ENCODE measurements around the gene PDLIM1. TPM values are rescaled to one million over a fixed set of nuclear protein-coding genes. Genes with fewer than 3 reads are reported as not detected.

Gene PDLIM1
- total RNA-seq, 1 experiment from 2014 or later, result 115 TPM

DNA sequence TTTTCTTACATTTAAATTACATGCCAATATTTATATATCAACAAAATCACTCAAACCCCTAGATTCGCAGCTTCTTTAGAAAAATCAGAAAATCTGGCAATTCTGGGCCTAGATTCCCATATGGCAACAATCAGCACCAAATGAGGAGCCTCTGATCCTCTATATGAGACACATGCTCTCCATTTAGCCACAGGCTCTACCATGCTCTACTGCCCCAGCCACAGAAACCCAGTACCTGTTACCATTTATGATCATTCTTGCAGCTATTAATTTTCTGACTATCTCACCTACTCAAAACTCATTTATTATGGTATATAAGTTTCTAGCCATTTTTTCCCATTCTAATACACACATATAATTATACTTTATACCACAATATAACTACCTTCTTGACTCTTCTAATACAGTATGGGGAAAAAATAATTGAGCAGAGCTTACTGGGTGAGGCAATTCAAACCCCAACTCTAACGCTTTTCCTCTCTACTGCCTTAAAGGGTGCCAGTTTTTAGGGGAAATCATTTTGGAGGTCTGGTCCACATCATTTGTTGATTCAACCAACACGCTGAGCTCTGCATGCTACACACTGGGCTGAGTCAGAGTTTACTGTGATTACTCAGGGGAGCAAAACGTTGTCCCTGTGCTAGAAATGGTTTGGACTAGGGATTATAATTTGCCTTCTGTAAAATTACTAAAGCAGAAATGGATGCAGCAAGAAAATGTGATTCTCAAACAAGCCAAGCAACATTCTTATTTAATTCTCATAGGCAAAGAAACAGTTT is 11.6 kb downstream of the PDLIM1 start:
- Histone ChIP-seq H3K23me2 (ENCODE audit: insufficient read length, low read depth, low read length, poor library complexity, severe bottlenecking) (no peaks in the 10 kb centered on the region), H2BK20ac (ENCODE audit: low read depth, low read length, poor library complexity, severe bottlenecking) (no peak overlapping the region), H3K14ac (ENCODE audit: insufficient read depth, low read length) (no peak overlapping the region), H3K9ac (ENCODE audit: extremely low read depth, insufficient read length, low read length) (no peak overlapping the region), H3T11ph (ENCODE audit: low read length) (no peak overlapping the region), H3K4me2 (ENCODE audit: insufficient read depth, insufficient read length, low read length) (no peak overlapping the region), H3K23ac (ENCODE audit: insufficient read length, low read depth, low read length) (no peak overlapping the region), H2BK15ac (ENCODE audit: low read depth, low read length) (no peak overlapping the region), H3K4me1 (ENCODE audit: insufficient read depth, low read length) (peaks cover 7% of the 10 kb centered on the region; the same call in 1 of the 2 replicates), H3K27me3 (ENCODE audit: insufficient read depth, low read length) (no peaks in the 10 kb centered on the region), H2BK120ac (ENCODE audit: low read depth, low read length, poor library complexity, severe bottlenecking) (no peak overlapping the region), H2BK5ac (ENCODE audit: insufficient read length, low read length) (no peak overlapping the region), H2AK5ac (ENCODE audit: insufficient read length, low read length) (no peak overlapping the region), H4K20me1 (ENCODE audit: control insufficient read depth, insufficient read depth, insufficient read length) (no peaks in the 10 kb centered on the region), H4K91ac (ENCODE audit: insufficient read length, low read depth, low read length) (no peak overlapping the region), H3K56ac (ENCODE audit: insufficient read length, low read depth, low read length) (no peak overlapping the region), H2AFZ (ENCODE audit: low read length) (no peak overlapping the region), H3K79me2 (ENCODE audit: insufficient read depth, low read length) (peaks cover 26% of the 10 kb centered on the region; the same call in 1 of the 2 replicates), H3K27ac (ENCODE audit: insufficient read length, low read depth, low read length) (no peak overlapping the region), H3K4ac (ENCODE audit: low read depth, low read length) (no peak overlapping the region), H3K9me3 (ENCODE audit: control insufficient read depth, low read depth, low read length) (no peaks in the 10 kb centered on the region), H4K8ac (replicated peaks; ENCODE audit: insufficient read length, low read depth, low read length) (no peak overlapping the region), H4K5ac (ENCODE audit: insufficient read length, low read depth, low read length) (no peak overlapping the region), H2BK12ac (ENCODE audit: insufficient read length, low read depth, low read length) (no peak overlapping the region), H3K79me1 (ENCODE audit: insufficient read depth, low read depth, low read length, poor library complexity, severe bottlenecking) (peaks cover 4% of the 10 kb centered on the region), H3K18ac (ENCODE audit: insufficient read length, low read depth, low read length) (no peak overlapping the region)
- H3K36me3 Mint-ChIP-seq (ENCODE audit: insufficient read depth in 1 of 3, low read depth in 3 of 3), result peaks cover 0 to 8% (median 6%) of the 10 kb centered on the region in 3 experiments; a peak in 2 of 7 replicates
- peak overlapping the region in 2 of 3 experiments; percentile 25 to 35; a peak in 2 of 7 replicates for H3K27ac Mint-ChIP-seq
- no peak overlapping the region for H3K4me3 Mint-ChIP-seq
- 100% methylated on average over 1 of the region's 4 CpGs for WGBS (ENCODE audit: extremely low coverage, insufficient read length, low lambda C conversion rate)
- H3K9me3 Mint-ChIP-seq, result no peaks in the 10 kb centered on the region
- DNase-seq, result no peak
- TF ChIP-seq, protein P1, sequence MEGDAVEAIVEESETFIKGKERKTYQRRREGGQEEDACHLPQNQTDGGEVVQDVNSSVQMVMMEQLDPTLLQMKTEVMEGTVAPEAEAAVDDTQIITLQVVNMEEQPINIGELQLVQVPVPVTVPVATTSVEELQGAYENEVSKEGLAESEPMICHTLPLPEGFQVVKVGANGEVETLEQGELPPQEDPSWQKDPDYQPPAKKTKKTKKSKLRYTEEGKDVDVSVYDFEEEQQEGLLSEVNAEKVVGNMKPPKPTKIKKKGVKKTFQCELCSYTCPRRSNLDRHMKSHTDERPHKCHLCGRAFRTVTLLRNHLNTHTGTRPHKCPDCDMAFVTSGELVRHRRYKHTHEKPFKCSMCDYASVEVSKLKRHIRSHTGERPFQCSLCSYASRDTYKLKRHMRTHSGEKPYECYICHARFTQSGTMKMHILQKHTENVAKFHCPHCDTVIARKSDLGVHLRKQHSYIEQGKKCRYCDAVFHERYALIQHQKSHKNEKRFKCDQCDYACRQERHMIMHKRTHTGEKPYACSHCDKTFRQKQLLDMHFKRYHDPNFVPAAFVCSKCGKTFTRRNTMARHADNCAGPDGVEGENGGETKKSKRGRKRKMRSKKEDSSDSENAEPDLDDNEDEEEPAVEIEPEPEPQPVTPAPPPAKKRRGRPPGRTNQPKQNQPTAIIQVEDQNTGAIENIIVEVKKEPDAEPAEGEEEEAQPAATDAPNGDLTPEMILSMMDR (conservative IDR thresholded peaks at IDR 0.05), result no peak
- no peaks in the 10 kb centered on the region for H3K27me3 Mint-ChIP-seq (ENCODE audit: low read depth)
- H3K4me1 Mint-ChIP-seq, result peaks cover 52 to 56% of the 10 kb centered on the region in 2 experiments
